Activated naive CD8-positive, alpha-beta T cell treated with anti-CD3 and anti-CD28 coated beads, Interleukin-2, amount 10 ng/mL, durations not matched to agents 7 days and 5 days (primary cell): ENCODE data around the gene DEFB123. TPM values are rescaled to one million over a fixed set of nuclear protein-coding genes. Genes with fewer than 3 reads are reported as not detected.
"Not testable (repeated sequence)": the region's sequence is repeated elsewhere in the genome, so short reads cannot be mapped to it uniquely, and the experiment has no call there.

ENCODE experiments used
- ATAC-seq: fragments of 150-1000 bp; cut with Tn5 transposase; one replicate; pipeline ENCODE4 v1.10.0; 2021; ENCODE audit warnings: low read depth, moderate library complexity
- POLR2A ChIA-PET: fragments of 350-600 bp; sonication (Branson Sonifier 250); formaldehyde crosslinking; loops from one replicate; lab custom pipeline; 2021; ENCODE audit warnings: antibody characterized with exemption; lab: Charles Lee
- DNase-seq: peaks from one replicate; pipeline ENCODE4 v3.0.0; 2021
- H3K27ac Mint-ChIP-seq: one replicate; pipeline ENCODE4 v1.8.0; 2022; ENCODE audit warnings: mild to moderate bottlenecking, mixed read lengths
- H3K27me3 Mint-ChIP-seq: one replicate; pipeline ENCODE4 v1.8.0; 2022; ENCODE audit warnings: mild to moderate bottlenecking, moderate library complexity, mixed read lengths
- H3K36me3 Mint-ChIP-seq: one replicate; pipeline ENCODE4 v1.8.0; 2021; ENCODE audit warnings: mild to moderate bottlenecking, mixed read lengths
- H3K4me1 Mint-ChIP-seq: one replicate; pipeline ENCODE4 v1.8.0; 2021; ENCODE audit warnings: mixed read lengths
- H3K4me3 Mint-ChIP-seq: one replicate; pipeline ENCODE4 v1.8.0; 2022; ENCODE audit warnings: mild to moderate bottlenecking, moderate library complexity, mixed read lengths
- H3K9me3 Mint-ChIP-seq: one replicate; pipeline ENCODE4 v1.8.0; 2021; ENCODE audit warnings: mixed read lengths
- total RNA-seq, 2 experiments: library from RNA; stranded (reverse); gene quantifications; one replicate each; pipeline ENCODE4 v1.2.3, GENCODE V29; 2021

Gene DEFB123, protein sequence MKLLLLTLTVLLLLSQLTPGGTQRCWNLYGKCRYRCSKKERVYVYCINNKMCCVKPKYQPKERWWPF
- total RNA-seq: not detected

DNA sequence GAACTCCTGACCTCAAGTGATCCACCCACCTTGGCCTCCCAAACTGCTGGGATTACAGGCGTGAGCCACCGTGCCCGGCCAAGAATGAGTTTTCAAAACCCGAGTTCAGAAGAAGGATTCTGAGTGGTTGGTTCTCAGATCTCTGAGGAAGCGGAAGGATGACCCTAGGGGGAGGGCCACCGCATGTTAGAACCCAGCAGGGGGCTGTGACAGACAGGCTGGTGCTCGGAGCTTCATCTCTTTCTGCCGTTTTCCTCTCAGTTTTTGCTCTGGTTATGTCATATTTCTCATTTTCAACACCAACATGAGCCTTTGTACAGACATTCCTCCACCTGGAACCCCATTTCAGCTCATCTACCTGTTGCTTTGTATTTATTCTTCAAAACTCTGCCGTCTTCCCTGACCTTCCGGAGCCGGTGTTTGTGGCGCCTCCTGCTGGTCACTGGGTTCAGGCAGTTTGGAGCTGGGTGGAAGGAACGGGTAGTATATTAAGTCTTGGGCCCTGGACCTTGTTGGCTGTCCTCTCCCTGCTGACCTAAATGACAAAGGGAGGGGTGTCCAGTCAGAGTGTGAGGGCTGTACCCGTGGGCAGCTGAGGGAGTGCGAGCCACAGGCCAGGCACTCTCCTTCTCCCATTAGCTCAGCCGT lies at the start of gene DEFB123:
TSS of gene DEFB123 (plus strand) at position 621 of the 648 bp plus-strand sequence. CDS start 67 bp downstream, outside the sequence.
- H3K4me3 Mint-ChIP-seq: no peak within 1 kb of the TSS
- DNase-seq (no peak), ATAC-seq (no peak)
- H3K36me3 Mint-ChIP-seq: no peaks in the 10 kb centered on the region
- POLR2A ChIA-PET: no interaction called here
- H3K27ac Mint-ChIP-seq: no peak within 1 kb of the TSS
- no peaks in the 10 kb centered on the region for H3K4me1 Mint-ChIP-seq
- peaks cover 5% of the 10 kb centered on the region for H3K27me3 Mint-ChIP-seq
- no peaks in the 10 kb centered on the region for H3K9me3 Mint-ChIP-seq

DNA sequence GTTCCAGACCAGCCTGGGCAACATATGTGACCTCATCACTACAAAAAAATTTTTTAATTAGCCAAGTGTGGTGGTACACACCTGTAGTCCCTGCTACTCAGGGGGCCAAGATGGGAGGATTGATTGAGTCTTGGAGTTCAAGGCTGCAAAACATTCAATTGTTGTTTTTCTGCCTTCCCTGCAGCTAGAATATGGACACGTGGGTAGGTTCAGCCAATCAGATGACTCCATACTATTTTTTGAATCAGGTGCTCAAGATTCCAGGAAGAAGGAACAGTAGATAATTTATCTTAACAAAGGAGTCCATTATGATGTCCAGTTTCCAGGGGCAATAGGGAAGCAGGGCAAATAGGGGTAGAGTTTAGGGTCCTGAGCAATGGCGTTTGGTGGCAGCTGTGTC lies 47.6 kb upstream of the DEFB123 start:
- H3K36me3 Mint-ChIP-seq: no peaks in the 10 kb centered on the region
- no peaks in the 10 kb centered on the region for H3K4me1 Mint-ChIP-seq
- DNase-seq: no peak
- H3K9me3 Mint-ChIP-seq: no peaks in the 10 kb centered on the region
- peaks cover 2% of the 10 kb centered on the region for H3K27me3 Mint-ChIP-seq
- no peak overlapping the region for H3K27ac Mint-ChIP-seq
- ATAC-seq: no peak
- POLR2A ChIA-PET: no interaction called here
- H3K4me3 Mint-ChIP-seq: no peak overlapping the region

DNA sequence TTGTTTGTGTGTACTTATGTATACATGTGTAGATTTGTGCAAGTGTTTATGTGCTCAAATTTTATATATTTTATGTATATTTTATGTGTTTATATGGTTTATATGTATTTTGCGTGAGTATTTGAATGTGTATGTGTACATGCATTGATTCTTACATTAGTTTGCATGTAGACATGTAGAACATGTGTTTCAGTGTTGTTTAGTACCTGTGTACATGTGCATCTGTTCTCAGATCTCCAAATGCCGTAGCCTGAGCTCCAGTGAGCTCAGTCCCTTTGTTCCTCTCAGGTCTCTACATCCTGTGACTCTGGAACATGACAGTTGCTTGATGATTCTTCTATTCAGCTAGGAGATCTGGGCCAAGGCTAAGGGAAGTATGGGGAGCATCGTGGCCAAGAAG lies 45.5 kb upstream of the DEFB123 start:
- POLR2A ChIA-PET: no interaction called here
- Mint-ChIP-seq H3K4me3 (no peak overlapping the region), H3K9me3 (no peaks in the 10 kb centered on the region), H3K27me3 (no peaks in the 10 kb centered on the region), H3K27ac (no peak overlapping the region), H3K36me3 (no peaks in the 10 kb centered on the region), H3K4me1 (no peaks in the 10 kb centered on the region)
- ATAC-seq (no peak), DNase-seq (no peak)

DNA sequence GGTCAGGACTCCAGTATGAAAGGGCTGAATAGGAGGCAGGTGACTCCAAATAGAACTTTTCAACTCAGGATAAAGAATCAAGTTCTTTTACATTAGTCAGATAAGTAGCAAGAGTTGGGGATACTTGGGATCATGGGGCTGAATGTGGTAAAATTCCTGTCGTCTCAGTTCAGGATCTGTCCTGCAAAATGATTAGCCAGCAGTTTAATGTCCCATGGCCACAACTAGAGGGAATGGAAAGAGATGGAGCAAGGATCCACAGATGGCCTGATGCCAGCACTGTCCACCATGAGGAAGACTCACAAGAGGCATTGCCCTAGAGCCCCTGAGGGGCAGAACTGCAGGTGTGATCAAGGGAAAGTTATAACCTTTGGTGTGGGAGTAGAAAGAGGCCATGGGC lies 36.5 kb upstream of the DEFB123 start:
- Mint-ChIP-seq H3K36me3 (no peaks in the 10 kb centered on the region), H3K9me3 (no peaks in the 10 kb centered on the region), H3K27ac (no peak overlapping the region), H3K27me3 (no peaks in the 10 kb centered on the region), H3K4me1 (no peaks in the 10 kb centered on the region), H3K4me3 (no peak overlapping the region)
- POLR2A ChIA-PET: no interaction called here
- ATAC-seq: no peak
- DNase-seq: no peak

DNA sequence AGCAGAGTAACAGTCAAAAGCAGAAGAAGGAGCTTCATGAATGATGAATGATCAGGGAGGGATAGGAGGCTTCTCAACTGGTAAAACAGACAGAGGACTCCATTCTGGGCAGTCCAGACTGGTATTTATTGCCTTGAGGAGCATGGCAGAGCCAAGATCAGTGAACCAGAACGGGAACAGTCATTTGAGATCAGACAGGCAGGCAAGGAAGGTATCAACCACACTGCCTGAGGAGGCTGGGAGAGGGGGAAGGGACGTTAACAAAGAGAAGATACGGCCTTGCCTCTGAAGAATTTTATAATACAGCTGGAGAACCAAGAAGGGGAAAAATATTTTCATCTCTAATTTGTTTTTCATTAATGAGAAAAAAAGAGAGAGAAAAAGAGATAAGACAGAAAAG lies 34.3 kb upstream of the DEFB123 start, which contains the start of gene DEFB121:
TSS of gene DEFB121 (minus strand) at position 101 of the 400 bp plus-strand sequence. CDS start at position 38, 63 bp downstream.
- no peak within 1 kb of the TSS for H3K4me3 Mint-ChIP-seq
- no peak for ATAC-seq
- no peaks in the 10 kb centered on the region for H3K36me3 Mint-ChIP-seq
- H3K27ac Mint-ChIP-seq: no peak within 1 kb of the TSS
- no peak for DNase-seq
- H3K9me3 Mint-ChIP-seq: peaks cover 1% of the 10 kb centered on the region
- POLR2A ChIA-PET: interaction anchor here (0.5 kb wide), 1 partner anchor 1424 kb away, joined by 3 read pairs; no protein-coding TSS in a partner anchor
- no peaks in the 10 kb centered on the region for H3K27me3 Mint-ChIP-seq
- H3K4me1 Mint-ChIP-seq: no peaks in the 10 kb centered on the region

DNA sequence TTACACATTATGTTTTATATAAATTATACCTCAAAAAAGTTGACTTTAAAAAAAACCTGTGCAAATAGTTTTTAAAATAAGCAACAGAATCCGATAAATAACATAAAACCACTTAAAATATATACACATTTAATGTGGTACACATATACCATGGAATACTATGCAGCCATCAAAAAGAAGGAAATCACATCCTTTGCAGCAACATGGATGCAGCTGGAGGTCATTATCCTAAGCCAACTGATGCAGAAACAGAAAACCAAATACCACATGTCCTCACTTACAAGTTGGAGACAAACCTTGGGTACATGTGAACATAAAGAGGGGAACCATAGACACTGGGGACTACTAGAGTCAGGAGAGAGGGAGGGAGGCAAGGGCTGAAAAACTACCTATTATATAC lies 30.4 kb upstream of the DEFB123 start:
- no peak for DNase-seq
- no peak overlapping the region for H3K4me3 Mint-ChIP-seq
- H3K4me1 Mint-ChIP-seq: no peaks in the 10 kb centered on the region
- no peaks in the 10 kb centered on the region for H3K36me3 Mint-ChIP-seq
- H3K27ac Mint-ChIP-seq: no peak overlapping the region
- peaks cover 1% of the 10 kb centered on the region for H3K9me3 Mint-ChIP-seq
- POLR2A ChIA-PET: no interaction called here
- no peak for ATAC-seq
- H3K27me3 Mint-ChIP-seq: peaks cover 4% of the 10 kb centered on the region

DNA sequence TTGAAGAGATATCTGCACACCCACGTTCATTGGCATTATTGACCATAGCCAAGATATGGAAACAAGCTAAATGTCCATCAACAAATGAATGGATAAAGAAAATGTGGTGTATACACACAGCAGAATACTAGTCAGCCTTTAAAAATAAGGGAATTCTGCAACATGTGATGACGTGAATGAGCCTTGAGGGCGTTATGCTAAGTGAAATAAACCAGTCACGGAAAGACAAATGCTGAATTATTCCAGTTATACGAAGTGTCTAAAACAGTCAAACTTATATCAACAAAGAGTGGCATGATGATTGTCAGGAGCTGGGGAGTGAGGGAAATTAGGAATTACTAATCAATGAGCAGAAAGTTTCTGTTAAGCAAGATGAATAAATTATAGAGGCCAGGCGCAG lies 26.1 kb upstream of the DEFB123 start:
- POLR2A ChIA-PET: no interaction called here
- Mint-ChIP-seq H3K4me1 (no peaks in the 10 kb centered on the region), H3K4me3 (no peak overlapping the region), H3K27me3 (peaks cover 4% of the 10 kb centered on the region), H3K36me3 (no peaks in the 10 kb centered on the region), H3K9me3 (peaks cover 1% of the 10 kb centered on the region), H3K27ac (no peak overlapping the region)
- ATAC-seq: no peak
- DNase-seq: no peak

DNA sequence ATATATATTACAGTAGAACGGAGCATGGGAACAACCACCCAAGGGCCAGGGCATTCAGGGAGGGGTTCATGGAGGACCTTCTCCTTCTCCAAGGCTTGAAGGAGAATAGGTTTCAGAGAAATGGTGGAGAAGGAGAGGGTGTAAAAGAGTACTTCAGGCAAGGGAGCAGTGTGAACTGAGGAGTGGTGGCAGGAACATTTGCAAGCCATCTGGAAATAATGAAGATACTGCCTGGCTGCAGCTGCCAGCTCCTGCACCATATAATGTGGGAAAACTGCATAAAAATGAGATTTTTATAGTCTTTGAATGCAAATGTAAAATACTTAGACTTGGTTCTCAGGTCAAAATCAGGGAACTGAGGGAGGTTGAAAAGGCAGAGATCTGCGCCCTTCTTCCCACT lies 24.8 kb upstream of the DEFB123 start:
- no peaks in the 10 kb centered on the region for H3K36me3 Mint-ChIP-seq
- H3K9me3 Mint-ChIP-seq: no peaks in the 10 kb centered on the region
- no peak overlapping the region for H3K4me3 Mint-ChIP-seq
- DNase-seq: no peak
- no peaks in the 10 kb centered on the region for H3K4me1 Mint-ChIP-seq
- POLR2A ChIA-PET: no interaction called here
- peaks cover 4% of the 10 kb centered on the region for H3K27me3 Mint-ChIP-seq
- no peak for ATAC-seq
- H3K27ac Mint-ChIP-seq: no peak overlapping the region

DNA sequence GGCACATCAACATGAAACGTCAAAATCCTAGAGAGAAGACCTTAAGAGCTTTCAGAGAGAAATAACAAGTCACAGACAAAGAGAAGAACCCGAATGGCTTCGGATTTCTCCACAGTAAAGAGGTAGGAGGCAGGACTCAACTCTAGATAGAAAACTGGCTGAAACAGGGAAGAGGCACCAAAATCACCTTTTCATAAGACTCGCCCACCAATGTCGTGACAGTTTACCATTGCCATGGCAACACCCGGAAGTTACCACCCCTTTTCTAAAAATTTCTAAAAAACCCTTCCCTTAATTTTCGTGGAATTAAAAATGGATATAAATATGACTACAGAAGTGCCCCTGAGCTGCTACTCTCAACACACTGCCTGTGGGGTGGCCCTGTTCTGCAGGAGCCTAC lies 22.1 kb upstream of the DEFB123 start:
- POLR2A ChIA-PET: no interaction called here
- DNase-seq (no peak), ATAC-seq (no peak)
- Mint-ChIP-seq H3K36me3 (no peaks in the 10 kb centered on the region), H3K4me3 (no peak overlapping the region), H3K27ac (no peak overlapping the region), H3K27me3 (peaks cover 5% of the 10 kb centered on the region), H3K4me1 (no peaks in the 10 kb centered on the region), H3K9me3 (no peaks in the 10 kb centered on the region)

DNA sequence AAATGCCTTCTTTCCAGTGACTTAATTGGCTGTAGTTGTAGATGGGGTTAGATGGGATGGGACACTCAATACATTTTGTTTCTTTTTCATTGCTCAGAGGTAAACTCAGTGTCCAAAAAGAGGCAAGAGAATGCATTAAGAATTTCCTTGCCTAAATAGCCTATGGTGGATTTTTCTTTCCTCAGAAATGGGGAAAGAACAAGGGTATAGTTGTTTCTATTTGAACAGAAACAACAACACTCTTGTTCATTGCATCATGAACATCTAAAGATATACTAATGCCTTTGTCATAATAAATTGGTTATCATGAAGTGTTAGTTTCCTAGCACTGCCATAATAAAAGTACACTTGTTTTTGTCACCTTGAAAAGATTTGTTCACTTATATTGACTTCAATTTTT lies 14.6 kb upstream of the DEFB123 start:
- ATAC-seq: no peak
- Mint-ChIP-seq H3K27me3 (peaks cover 5% of the 10 kb centered on the region), H3K36me3 (no peaks in the 10 kb centered on the region), H3K9me3 (no peaks in the 10 kb centered on the region), H3K4me3 (no peak overlapping the region), H3K4me1 (no peaks in the 10 kb centered on the region), H3K27ac (no peak overlapping the region)
- POLR2A ChIA-PET: no interaction called here
- no peak for DNase-seq

DNA sequence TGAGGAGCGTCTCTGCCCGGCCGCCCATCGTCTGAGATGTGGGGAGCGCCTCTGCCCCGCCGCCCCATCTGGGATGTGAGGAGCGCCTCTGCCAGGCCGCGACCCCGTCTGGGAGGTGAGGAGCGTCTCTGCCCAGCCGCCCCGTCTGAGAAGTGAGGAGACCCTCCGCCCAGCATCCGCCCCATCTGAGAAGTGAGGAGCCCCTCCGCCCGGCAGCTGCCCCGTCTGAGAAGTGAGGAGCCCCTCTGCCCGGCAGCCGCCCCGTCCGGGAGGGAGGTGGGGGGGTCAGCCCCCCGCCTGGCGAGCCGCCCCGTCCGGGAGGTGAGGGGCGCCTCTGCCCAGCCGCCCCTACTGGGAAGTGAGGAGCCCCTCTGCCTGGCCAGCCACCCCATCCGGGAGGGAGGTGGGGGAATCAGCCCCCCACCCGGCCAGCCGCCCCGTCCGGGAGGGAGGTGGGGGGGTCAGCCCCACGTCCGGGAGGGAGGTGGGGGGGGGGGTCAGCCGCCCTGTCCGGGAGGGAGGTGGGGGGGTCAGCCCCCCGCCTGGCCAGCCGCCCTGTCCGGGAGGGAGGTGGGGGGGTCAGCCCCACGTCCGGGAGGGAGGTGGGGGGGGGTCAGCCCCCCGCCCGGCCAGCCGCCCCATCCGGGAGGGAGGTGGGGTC lies 13.4 kb upstream of the DEFB123 start:
- ATAC-seq, H3K4me3 Mint-ChIP-seq, DNase-seq, POLR2A ChIA-PET, H3K36me3 Mint-ChIP-seq, H3K27me3 Mint-ChIP-seq, H3K4me1 Mint-ChIP-seq, H3K9me3 Mint-ChIP-seq, H3K27ac Mint-ChIP-seq: not testable (repeated sequence)

DNA sequence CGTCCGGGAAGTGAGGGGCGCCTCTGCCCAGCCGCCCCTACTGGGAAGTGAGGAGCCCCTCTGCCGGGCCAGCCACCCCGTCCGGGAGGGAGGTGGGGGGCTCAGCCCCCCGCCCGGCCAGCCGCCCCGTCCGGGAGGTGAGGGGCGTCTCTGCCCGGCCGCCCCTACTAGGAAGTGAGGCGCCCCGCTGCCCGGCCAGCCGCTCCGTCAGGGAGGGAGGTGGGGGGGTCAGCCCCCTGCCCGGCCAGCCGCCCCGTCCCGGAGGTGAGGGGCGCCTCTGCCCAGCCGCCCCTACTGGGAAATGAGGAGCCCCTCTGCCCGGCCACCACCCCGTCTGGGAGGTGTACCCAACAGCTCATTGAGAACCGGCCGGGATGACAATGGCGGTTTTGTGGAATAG lies 12.9 kb upstream of the DEFB123 start:
- H3K4me3 Mint-ChIP-seq, H3K9me3 Mint-ChIP-seq, H3K4me1 Mint-ChIP-seq, DNase-seq, H3K27me3 Mint-ChIP-seq, POLR2A ChIA-PET, H3K27ac Mint-ChIP-seq, ATAC-seq, H3K36me3 Mint-ChIP-seq: not testable (repeated sequence)

DNA sequence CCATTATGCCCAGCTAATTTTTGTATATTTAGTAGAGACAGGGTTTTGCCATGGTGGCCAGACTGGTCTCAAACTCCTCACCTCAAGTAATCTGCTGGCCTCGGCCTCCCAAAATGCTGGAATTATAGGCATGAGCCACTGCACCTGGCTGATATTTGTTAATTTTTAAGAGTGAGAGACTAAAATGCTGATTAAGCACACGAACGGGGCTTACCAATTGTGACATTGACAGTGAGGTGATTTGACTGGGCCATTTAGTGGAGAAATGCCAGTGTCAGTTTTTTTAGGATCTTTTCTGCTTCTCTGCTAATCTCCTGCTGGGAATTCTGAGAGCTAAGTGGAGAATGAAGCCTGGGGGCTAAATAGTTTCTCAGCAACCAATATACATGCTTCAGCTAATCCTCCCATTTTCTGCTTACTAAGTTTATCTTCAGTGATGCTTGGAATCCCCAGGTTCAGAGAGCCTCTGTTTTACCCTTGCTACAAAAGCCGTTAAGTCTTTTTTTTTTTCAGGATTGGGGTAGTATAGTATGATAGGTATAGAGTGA lies 9.8 kb upstream of the DEFB123 start:
- POLR2A ChIA-PET: no interaction called here
- no peak for ATAC-seq
- Mint-ChIP-seq H3K27ac (no peak overlapping the region), H3K4me3 (no peak overlapping the region), H3K27me3 (peaks cover 7% of the 10 kb centered on the region), H3K9me3 (no peaks in the 10 kb centered on the region), H3K36me3 (no peaks in the 10 kb centered on the region), H3K4me1 (no peaks in the 10 kb centered on the region)
- DNase-seq: no peak
